Activated T-cell treated with anti-CD3 and anti-CD28 coated beads for 4 hours (primary cell): ENCODE measurements around the gene VSTM5.
"Not testable (repeated sequence)": the region's sequence is repeated elsewhere in the genome, so short reads cannot be mapped to it uniquely, and the experiment has no call there.

Experiments
- DNase-seq: peaks from one replicate; pipeline ENCODE4 v3.0.0-alpha.2; 2020

Gene VSTM5

GRCh38 chr11:93850594-93851018 is at the start of gene VSTM5:
Gene VSTM5 (minus strand): TSS chr11:93850618. CDS start chr11:93850502, 116 bp downstream.
- DNase-seq = no peak

GRCh38 chr11:93895106-93895862 is 44.9 kb upstream of the VSTM5 start:
- peak; percentile 4 for DNase-seq

DNA sequence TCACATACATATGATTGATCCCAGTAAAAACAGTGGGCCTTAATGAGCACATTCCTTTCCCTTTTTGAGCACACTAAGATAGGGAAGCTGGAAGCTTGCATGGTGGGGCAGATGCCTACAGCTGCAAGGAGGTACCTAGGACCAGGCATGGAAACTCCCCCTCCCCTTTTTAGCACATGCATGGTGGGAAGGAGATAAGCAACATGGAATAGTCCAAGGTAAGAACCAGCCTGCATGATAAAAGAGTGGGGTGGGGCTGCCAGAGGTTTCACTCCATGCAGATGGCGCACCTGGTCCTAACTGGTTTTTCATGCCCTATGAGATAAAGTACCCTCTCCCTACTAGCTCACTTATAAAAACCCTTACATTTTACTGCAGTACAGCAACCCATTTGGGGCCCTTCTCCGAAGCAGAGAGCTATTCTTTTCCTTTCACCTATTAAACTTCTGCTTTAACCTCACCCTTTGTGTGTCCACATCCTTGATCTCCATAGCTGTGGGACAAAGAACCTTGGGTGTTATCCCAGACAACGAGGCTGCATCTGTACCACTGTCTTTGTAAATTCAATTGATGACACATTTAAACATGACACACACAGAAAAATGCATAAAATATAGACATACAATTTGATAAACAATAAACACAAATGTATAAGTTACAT is 40.1 kb upstream of the VSTM5 start:
- no peak for DNase-seq

DNA sequence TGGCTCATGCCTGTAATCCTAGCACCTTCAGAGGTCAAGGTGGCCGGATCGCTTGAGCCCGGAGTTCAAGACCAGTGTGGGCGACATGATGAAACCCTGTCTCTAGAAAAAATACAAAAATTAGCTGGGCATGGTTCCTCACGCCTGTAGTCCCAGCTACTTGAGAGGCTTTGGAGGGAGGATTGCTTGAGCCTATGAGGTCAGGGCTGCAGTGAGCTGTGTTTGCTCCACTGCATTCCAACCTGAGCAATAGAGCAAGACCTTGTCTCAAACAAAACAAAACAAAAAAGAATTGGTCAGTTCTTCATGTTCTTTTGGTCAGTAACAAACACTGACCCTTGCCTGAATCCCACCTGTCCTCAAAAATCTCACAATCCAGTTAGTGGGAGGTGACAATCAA is 36.7 kb upstream of the VSTM5 start:
- no peak for DNase-seq

DNA sequence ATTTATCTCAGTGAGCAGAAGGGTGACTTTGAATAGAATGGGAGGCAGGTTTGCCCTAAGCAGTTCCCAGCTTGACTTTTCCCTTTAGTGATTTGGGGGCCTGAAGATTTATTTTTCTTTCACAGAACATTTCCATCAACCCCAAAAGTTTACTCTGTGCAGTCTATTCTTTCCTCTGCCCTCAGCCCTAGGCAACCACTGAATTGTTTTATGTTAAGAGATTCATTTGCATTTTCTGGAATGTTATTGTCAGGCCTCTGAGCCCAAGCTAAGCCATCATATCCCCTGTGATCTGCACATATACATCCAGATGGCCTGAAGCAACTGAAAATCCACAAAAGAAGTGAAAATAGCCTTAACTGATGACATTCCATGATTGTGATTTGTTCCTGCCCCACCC is 28.7 kb upstream of the VSTM5 start:
- not testable (repeated sequence) for DNase-seq

GRCh38 chr11:93875637-93876036 is 25.2 kb upstream of the VSTM5 start:
- DNase-seq = no peak

DNA sequence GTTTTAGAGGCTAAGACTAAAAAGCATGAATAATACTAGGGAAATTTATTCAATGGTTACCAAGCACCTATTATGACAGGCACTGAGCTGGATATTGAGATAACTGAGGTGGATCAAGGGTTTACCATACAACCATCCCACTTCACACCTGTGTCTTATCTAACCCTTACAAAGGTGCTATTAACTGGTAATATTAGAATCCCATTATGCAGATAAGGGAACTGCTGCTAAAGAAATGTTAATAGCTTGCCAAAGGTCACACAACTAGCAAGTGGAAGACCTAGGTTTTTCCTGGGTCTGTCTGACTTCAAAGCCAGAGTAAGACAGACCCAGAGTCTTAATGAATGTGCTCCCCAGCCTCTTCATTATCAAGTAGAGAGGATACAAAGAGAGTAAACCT is 21.1 kb upstream of the VSTM5 start:
- DNase-seq = no peak

DNA sequence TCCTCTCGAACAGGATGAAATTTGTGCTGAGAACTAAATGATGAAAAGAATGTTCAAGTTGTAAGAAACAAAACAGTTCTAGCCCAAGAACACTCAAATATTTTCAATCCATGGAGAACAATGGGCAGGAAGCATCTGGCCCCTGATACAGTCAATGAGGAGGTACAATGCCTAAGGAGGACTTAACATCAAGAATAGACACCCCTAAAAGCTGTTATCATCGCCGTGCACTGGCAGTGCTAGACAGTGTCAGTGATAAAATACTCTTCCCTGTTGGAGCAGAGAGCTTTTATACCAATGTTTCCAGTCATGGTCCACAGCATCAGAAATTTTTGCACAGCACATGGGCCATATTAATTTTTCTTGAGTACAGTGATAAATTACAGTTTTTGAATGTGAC is 20.2 kb upstream of the VSTM5 start:
- no peak for DNase-seq

DNA sequence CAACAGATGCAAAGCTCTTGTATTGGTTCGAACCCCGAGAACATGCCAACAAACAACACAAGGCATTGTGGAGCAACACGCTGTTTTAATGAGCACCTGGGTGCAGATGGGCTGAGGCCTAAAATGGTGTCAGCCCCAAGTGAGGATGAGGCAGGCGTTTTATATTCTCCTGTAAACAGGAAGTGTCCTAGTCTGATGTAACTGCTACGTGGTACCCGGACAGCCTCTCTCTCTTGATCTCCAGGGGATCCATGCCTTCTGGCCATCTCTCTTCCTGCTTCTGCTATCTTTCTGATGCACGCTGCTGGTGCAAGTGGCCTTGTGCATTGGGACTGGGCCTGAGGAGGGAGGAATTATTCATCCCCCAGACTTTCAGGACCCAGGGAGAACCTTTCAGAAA is 19.4 kb upstream of the VSTM5 start:
- no peak for DNase-seq

GRCh38 chr11:93868404-93868803 is 18.0 kb upstream of the VSTM5 start:
- not testable (repeated sequence) for DNase-seq

DNA sequence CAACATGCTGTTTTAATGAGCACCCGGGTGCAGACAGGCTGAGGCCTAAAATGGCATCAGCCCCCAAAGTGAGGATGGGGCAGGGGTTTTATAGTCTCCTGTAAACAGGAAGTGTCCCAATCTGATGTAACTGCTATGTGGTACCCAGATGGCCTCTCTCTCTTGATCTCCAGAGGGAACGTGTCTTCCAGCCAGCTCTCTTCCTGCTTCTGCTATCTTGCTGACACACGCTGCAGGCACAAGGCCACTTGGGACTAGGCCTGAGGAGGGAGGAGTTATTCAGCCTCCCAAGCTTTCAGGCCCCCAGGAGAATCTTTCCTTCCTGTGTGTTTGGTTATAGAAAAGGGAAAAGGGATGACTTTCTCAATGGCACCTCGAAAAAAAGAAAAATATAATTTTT is 11.4 kb upstream of the VSTM5 start:
- DNase-seq = no peak

- no peak for DNase-seq
These were observed 7.8 kb upstream of the VSTM5 start for GRCh38 chr11:93858121-93858775.

GRCh38 chr11:93857413-93858120 is 7.1 kb upstream of the VSTM5 start:
- DNase-seq = no peak

GRCh38 chr11:93852242-93852641 is 1.8 kb upstream of the VSTM5 start:
- no peak for DNase-seq

DNA sequence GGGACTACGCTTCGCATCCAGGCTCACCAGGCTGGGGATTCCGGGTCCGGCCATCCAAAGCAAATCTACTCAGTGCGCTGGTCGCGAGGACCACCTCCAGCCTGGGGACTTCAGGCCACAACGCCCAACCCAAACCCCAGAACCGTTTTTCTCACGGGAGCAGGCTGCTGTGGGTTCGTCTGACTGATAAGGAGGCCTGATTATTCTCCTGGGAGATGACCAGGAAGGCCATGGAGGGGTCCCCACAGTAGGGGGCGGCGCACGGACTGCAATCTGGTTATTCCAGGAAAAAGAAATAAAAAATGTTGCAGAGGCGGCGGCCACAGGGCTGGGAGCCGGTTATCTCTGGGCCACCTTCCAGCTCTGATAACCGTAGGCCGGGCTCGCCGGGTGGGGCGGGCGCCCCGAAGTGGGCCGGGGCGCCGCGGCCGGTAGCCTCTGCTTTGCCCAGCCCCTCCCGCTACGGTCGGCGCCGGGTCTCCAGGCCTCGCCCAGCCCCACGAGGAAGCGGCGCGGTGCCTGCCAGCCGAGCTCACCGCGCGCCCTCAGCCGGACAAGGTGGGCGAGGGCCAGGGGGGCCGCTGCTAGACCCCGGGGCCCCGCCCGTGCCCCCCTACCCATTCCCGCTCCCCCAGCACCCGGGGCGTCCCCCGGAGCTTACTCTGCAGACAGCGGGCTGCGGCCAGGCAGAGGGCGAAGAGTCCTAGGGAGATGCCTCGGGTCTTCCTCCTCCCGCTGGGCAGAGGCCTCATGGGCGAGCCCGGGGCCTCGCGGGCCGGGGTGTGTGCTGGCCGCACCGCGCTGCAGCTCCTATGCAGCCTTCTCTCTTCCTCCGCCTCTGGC is 446 bp downstream of the VSTM5 start:
- DNase-seq = no peak

- DNase-seq = no peak
These were observed 1.2 kb downstream of the VSTM5 start for GRCh38 chr11:93849201-93849600.

DNA sequence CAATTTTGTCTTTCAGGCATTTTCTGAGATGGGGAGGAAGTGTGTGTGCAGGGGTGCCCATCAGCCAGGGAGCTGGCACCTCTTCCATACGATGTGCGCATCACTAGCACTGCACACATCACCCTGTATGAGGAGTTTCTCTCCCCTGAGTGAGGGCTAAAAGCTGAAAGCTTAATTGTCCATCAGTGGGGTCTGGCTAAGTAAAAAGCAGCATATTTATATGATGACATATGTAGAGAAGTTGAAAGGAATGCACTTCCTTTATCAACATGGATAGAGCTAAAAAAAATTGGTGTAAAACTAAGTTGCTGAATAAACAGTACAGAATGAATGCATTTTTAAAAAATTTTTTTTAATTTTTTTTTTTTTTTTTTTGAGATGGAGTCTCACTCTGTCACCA is 4.0 kb downstream of the VSTM5 start:
- DNase-seq = no peak

GRCh38 chr11:93845181-93846092 is 5.0 kb downstream of the VSTM5 start:
- no peak for DNase-seq

DNA sequence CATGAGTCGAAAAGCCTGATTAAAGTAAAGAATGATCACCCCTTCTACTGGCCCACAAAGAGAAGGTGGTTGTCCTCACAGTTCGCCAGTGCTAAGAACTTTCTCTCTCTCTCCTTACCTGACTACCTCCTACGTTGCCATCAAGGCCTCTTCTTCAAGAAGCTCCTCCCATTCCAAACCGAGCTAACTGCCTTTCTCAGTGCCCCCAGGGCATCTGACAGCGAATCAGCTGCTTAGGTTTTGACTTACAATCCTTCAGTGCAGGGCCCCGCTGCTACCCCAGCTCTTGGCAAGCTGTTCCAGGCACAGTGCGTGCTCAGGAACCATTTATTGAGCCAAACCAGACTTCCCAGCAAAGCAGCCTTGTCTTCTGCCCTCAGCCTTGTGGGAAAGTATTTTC is 5.8 kb downstream of the VSTM5 start:
- DNase-seq = no peak

GRCh38 chr11:93843906-93844305 is 6.5 kb downstream of the VSTM5 start:
- no peak for DNase-seq

- DNase-seq = no peak
These were observed 8.0 kb downstream of the VSTM5 start for GRCh38 chr11:93842461-93842860.
